Osteoblast (primary cell): Measurements from ENCODE around the gene DUSP22. TPM values are rescaled to one million over a fixed set of nuclear protein-coding genes. Genes with fewer than 3 reads are reported as not detected.

Experiments used
- DNase-seq: peaks from one replicate; pipeline ENCODE4 v3.0.0; 2011; ENCODE audit warnings: low spot score, mixed read lengths; ENCODE audit not compliant: insufficient read length; ENCODE audit errors: missing footprints
- H2AFZ ChIP-seq: 2 replicates; pipeline ENCODE4 v1.6.0; 2011; ENCODE audit warnings: mild to moderate bottlenecking, low read length
- H3K27ac ChIP-seq: 2 replicates; pipeline ENCODE4 v1.5.1; 2011; ENCODE audit warnings: mild to moderate bottlenecking, low read depth, low read length, moderate library complexity
- H3K27me3 ChIP-seq: 2 replicates; pipeline ENCODE4 v1.6.0; 2012; ENCODE audit warnings: mild to moderate bottlenecking, control low read depth, inconsistent platforms, low read length, moderate library complexity; ENCODE audit not compliant: insufficient read depth
- H3K36me3 ChIP-seq: 2 replicates; pipeline ENCODE4 v1.5.1; 2011; ENCODE audit warnings: mild to moderate bottlenecking, low read length, control low read depth, moderate library complexity; ENCODE audit not compliant: insufficient read depth
- H3K4me1 ChIP-seq: 2 replicates; pipeline ENCODE4 v1.5.1; 2011; ENCODE audit warnings: mild to moderate bottlenecking, low read length, control low read depth, moderate library complexity; ENCODE audit not compliant: insufficient read depth
- H3K4me2 ChIP-seq: 2 replicates; pipeline ENCODE4 v1.6.0; 2011; ENCODE audit warnings: mild to moderate bottlenecking, low read length; ENCODE audit not compliant: insufficient read depth
- H3K4me3 ChIP-seq: fragments of 200-600 bp; sonication (generic); 3 replicates; pipeline ENCODE4 v1.5.1; 2012; ENCODE audit warnings: mild to moderate bottlenecking, low read length, inconsistent platforms; ENCODE audit not compliant: insufficient read depth
- H3K79me2 ChIP-seq: 2 replicates; pipeline ENCODE4 v1.6.0; 2012; ENCODE audit warnings: mild to moderate bottlenecking, low read length, control low read depth, inconsistent platforms; ENCODE audit not compliant: insufficient read depth
- H3K9me3 ChIP-seq: 2 replicates; pipeline ENCODE4 v1.5.1; 2011; ENCODE audit warnings: low read depth, low read length, control low read depth
- H4K20me1 ChIP-seq: 2 replicates; pipeline ENCODE4 v1.6.0; 2012; ENCODE audit warnings: mild to moderate bottlenecking, low read length, control low read depth; ENCODE audit not compliant: insufficient read depth
- CTCF ChIP-seq: IDR thresholded peaks from 2 replicates; pipeline ENCODE4 v1.5.1; 2011; ENCODE audit warnings: mild to moderate bottlenecking, low read depth, low read length, moderate library complexity; ENCODE audit errors: extremely low read depth
- total RNA-seq: library from RNA; depleted of rRNA; stranded (reverse); fragments of >200 nt; gene quantifications from 2 replicates; pipeline ENCODE4 v1.2.3, GENCODE V29; 2012

Gene DUSP22
- total RNA-seq, 1 donor = 18.1 TPM

GRCh38 chr6:300494-301198, 8.4 kb downstream of the DUSP22 start:
- Histone ChIP-seq H4K20me1 (peaks cover 23% of the 10 kb centered on the region), H3K4me1 (no peaks in the 10 kb centered on the region), H3K4me3 (no peak overlapping the region), H3K36me3 (no peaks in the 10 kb centered on the region), H3K4me2 (no peak overlapping the region), H3K9me3 (peaks cover 2% of the 10 kb centered on the region), H3K79me2 (peaks cover 11% of the 10 kb centered on the region), H3K27ac (no peak overlapping the region), H2AFZ (no peak overlapping the region), H3K27me3 (no peaks in the 10 kb centered on the region)
- TF ChIP-seq CTCF = no peak
- no peak for DNase-seq

GRCh38 chr6:301526-301925, 9.2 kb downstream of the DUSP22 start:
- peaks cover 10% of the 10 kb centered on the region for H3K79me2 ChIP-seq
- no peak for DNase-seq
- no peak overlapping the region for H2AFZ ChIP-seq
- H3K4me3 ChIP-seq = no peak overlapping the region
- H4K20me1 ChIP-seq = peaks cover 22% of the 10 kb centered on the region
- H3K4me2 ChIP-seq = no peak overlapping the region
- peaks cover 2% of the 10 kb centered on the region for H3K9me3 ChIP-seq
- no peaks in the 10 kb centered on the region for H3K4me1 ChIP-seq
- H3K36me3 ChIP-seq = no peaks in the 10 kb centered on the region
- TF ChIP-seq CTCF = no peak
- H3K27me3 ChIP-seq = no peaks in the 10 kb centered on the region
- no peak overlapping the region for H3K27ac ChIP-seq

GRCh38 chr6:301929-302705, 9.8 kb downstream of the DUSP22 start:
- TF ChIP-seq CTCF = no peak
- DNase-seq = no peak
- Histone ChIP-seq H4K20me1 (peaks cover 17% of the 10 kb centered on the region), H3K9me3 (peaks cover 2% of the 10 kb centered on the region), H3K4me2 (no peak overlapping the region), H3K36me3 (no peaks in the 10 kb centered on the region), H3K4me1 (no peaks in the 10 kb centered on the region), H3K27ac (no peak overlapping the region), H3K79me2 (peaks cover 6% of the 10 kb centered on the region), H3K4me3 (no peak overlapping the region), H2AFZ (no peak overlapping the region), H3K27me3 (no peaks in the 10 kb centered on the region)

GRCh38 chr6:302760-303159, 10.5 kb downstream of the DUSP22 start:
- no peak for TF ChIP-seq CTCF
- Histone ChIP-seq H3K36me3 (no peaks in the 10 kb centered on the region), H3K27me3 (no peaks in the 10 kb centered on the region), H3K4me2 (no peak overlapping the region), H3K79me2 (peaks cover 6% of the 10 kb centered on the region), H3K27ac (no peak overlapping the region), H3K4me3 (no peak overlapping the region), H2AFZ (no peak overlapping the region), H4K20me1 (peaks cover 17% of the 10 kb centered on the region), H3K4me1 (no peaks in the 10 kb centered on the region), H3K9me3 (peaks cover 2% of the 10 kb centered on the region)
- no peak for DNase-seq
